Measurements from ENCODE around the gene NMB. TPM values are rescaled to one million over a fixed set of nuclear protein-coding genes. Genes with fewer than 3 reads are reported as not detected.

Gene NMB
- polyA plus RNA-seq, 1 of the 3 experiments (the other 2 are of a cell fraction), result 6.5 TPM

GRCh38 chr15:84621358-84621979, 36.5 kb downstream of the NMB start (continued):
- no peak for TF ChIP-seq SMC3 (IDR thresholded peaks at IDR 0.05; ENCODE audit: low read depth, low read length)

DNA sequence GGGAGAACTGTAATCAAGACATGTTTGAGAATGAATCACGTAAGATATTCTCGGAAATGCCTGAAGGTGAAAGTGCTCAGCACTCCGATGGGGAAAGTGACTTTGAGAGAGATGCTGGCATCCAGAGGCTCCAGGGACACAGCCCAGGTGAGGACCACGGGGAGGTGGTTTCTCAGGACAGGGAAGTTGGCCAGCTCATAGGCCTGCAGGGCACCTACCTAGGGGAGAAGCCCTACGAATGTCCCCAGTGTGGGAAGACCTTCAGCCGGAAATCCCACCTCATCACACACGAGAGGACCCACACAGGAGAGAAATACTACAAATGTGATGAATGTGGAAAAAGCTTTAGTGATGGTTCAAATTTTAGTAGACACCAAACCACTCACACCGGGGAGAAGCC, 37.4 kb downstream of the NMB start:
- 0 out of 2 replicates have a peak, but pooled peaks cover 7% of the 10 kb centered on the region for H3K9me3 ChIP-seq
- POLR2A ChIA-PET, result interaction anchor here (1.1 kb wide), 1 partner anchor 11 kb away, joined by 4 read pairs; no protein-coding TSS in a partner anchor
- no peaks in the 10 kb centered on the region for H3K27me3 ChIP-seq (ENCODE audit: insufficient read depth)
- CTCF ChIA-PET, result interaction anchor here (1.1 to 1.8 kb wide), 4 partner anchors 11 to 32 kb away, joined by 3 to 10 read pairs (median 4); no protein-coding TSS in a partner anchor
- no peaks in the 10 kb centered on the region for H3K9me2 ChIP-seq
- no peak overlapping the region for H2AFZ ChIP-seq (ENCODE audit: low read depth)
- 94% methylated on average over 8 of the region's 8 CpGs for WGBS (ENCODE audit: low lambda C conversion rate)
- no peak overlapping the region for H3K27ac ChIP-seq (ENCODE audit: low read depth in 2 of 2, low read length in 1 of 2)
- H3K79me2 ChIP-seq (ENCODE audit: insufficient read depth), result peaks cover 23% of the 10 kb centered on the region
- H3F3A ChIP-seq (replicated peaks; ENCODE audit: insufficient read depth), result peaks cover 4% of the 10 kb centered on the region
- H3K9ac ChIP-seq, result no peak overlapping the region
- peaks cover 24 to 51% of the 10 kb centered on the region in 2 experiments for H3K36me3 ChIP-seq (replicated peaks in 1 of 2; ENCODE audit: control insufficient read depth in 1 of 2, insufficient read depth in 2 of 2, low read length in 1 of 2)
- TF ChIP-seq, protein P1, sequence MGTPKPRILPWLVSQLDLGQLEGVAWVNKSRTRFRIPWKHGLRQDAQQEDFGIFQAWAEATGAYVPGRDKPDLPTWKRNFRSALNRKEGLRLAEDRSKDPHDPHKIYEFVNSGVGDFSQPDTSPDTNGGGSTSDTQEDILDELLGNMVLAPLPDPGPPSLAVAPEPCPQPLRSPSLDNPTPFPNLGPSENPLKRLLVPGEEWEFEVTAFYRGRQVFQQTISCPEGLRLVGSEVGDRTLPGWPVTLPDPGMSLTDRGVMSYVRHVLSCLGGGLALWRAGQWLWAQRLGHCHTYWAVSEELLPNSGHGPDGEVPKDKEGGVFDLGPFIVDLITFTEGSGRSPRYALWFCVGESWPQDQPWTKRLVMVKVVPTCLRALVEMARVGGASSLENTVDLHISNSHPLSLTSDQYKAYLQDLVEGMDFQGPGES (IDR thresholded peaks at IDR 0.05; ENCODE audit: low read depth, low read length), result no peak
- TF ChIP-seq, protein P2, sequence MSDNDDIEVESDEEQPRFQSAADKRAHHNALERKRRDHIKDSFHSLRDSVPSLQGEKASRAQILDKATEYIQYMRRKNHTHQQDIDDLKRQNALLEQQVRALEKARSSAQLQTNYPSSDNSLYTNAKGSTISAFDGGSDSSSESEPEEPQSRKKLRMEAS (IDR thresholded peaks at IDR 0.05; ENCODE audit: low read depth), result no peak
- TF ChIP-seq SMC3 (IDR thresholded peaks at IDR 0.05; ENCODE audit: low read depth, low read length), result no peak
- no peak for TF ChIP-seq EZH2phosphoT487 (IDR thresholded peaks at IDR 0.05; ENCODE audit: borderline replicate concordance, low read depth)
- no peak for TF ChIP-seq ZBTB33 (IDR thresholded peaks at IDR 0.05; ENCODE audit: borderline replicate concordance, low read depth)
- TF ChIP-seq FOXM1 (IDR thresholded peaks at IDR 0.05; ENCODE audit: low read depth), result no peak
- TF ChIP-seq FOSL2 (IDR thresholded peaks at IDR 0.05; ENCODE audit: borderline replicate concordance, low read depth), result no peak
- TF ChIP-seq, protein P3, sequence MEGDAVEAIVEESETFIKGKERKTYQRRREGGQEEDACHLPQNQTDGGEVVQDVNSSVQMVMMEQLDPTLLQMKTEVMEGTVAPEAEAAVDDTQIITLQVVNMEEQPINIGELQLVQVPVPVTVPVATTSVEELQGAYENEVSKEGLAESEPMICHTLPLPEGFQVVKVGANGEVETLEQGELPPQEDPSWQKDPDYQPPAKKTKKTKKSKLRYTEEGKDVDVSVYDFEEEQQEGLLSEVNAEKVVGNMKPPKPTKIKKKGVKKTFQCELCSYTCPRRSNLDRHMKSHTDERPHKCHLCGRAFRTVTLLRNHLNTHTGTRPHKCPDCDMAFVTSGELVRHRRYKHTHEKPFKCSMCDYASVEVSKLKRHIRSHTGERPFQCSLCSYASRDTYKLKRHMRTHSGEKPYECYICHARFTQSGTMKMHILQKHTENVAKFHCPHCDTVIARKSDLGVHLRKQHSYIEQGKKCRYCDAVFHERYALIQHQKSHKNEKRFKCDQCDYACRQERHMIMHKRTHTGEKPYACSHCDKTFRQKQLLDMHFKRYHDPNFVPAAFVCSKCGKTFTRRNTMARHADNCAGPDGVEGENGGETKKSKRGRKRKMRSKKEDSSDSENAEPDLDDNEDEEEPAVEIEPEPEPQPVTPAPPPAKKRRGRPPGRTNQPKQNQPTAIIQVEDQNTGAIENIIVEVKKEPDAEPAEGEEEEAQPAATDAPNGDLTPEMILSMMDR (IDR thresholded peaks at IDR 0.05), result no peak
- no peak for TF ChIP-seq REST (IDR thresholded peaks at IDR 0.05; ENCODE audit: low read depth, low read length)
- no peak overlapping the region for H3K4me2 ChIP-seq
- no peaks in the 10 kb centered on the region for H4K20me1 ChIP-seq (ENCODE audit: insufficient read depth)
- no peaks in the 10 kb centered on the region for H3K4me1 ChIP-seq (ENCODE audit: control insufficient read depth in 1 of 2, insufficient read depth in 2 of 2, low read depth in 1 of 2, low read length in 1 of 2)
- no peak for DNase-seq
- no peak overlapping the region for H3K4me3 ChIP-seq (ENCODE audit: low read depth in 2 of 2, low read length in 1 of 2)

All from SK-N-SH (cell line).